Measurements from ENCODE around the gene TCF19. TPM values are rescaled to one million over a fixed set of nuclear protein-coding genes. Genes with fewer than 3 reads are reported as not detected.

The TCF19 gene
- total RNA-seq, 2 experiments from 2014 or later, result 56.7 to 61.6 TPM

- DNase-seq (ENCODE audit: low spot score), result no peak
- no peaks in the 10 kb centered on the region for H3K36me3 ChIP-seq (ENCODE audit: insufficient read depth, low read length)
- no peak for TF ChIP-seq CTCF (conservative IDR thresholded peaks at IDR 0.05; ENCODE audit: low read length)
- TF ChIP-seq EZH2phosphoT487 (IDR thresholded peaks at IDR 0.05; ENCODE audit: borderline replicate concordance, low read depth, low read length), result no peak
- intact Hi-C loops (cut with micrococcal nuclease; ENCODE audit: unreplicated experiment), result no loop called here
- H2AFZ ChIP-seq (ENCODE audit: low read length), result no peak overlapping the region
- no peaks in the 10 kb centered on the region for H3K4me1 ChIP-seq (ENCODE audit: insufficient read depth, low read length, poor library complexity, severe bottlenecking)
- H3K4me3 ChIP-seq (ENCODE audit: low read depth, low read length, poor library complexity, severe bottlenecking), result no peak overlapping the region
- no peak overlapping the region for H3K4me2 ChIP-seq (ENCODE audit: low read length)
- CTCF ChIA-PET (ENCODE audit: unreplicated experiment), result no interaction called here
- no peaks in the 10 kb centered on the region for H3K9me2 ChIP-seq (ENCODE audit: insufficient read depth, low read length)
- BruUV-seq (replicated peaks), result no TSS peak
- H3K9me3 ChIP-seq (ENCODE audit: low read length), result no peaks in the 10 kb centered on the region
- H3K79me2 ChIP-seq (ENCODE audit: insufficient read depth, low read depth, low read length), result no peaks in the 10 kb centered on the region
- POLR2A ChIA-PET, result interaction anchor here (0.7 kb wide), 2 partner anchors 16 to 459 kb away, joined by 3 read pairs; partner anchors contain the start of gene TNF
- no peak overlapping the region for H3K27ac ChIP-seq (ENCODE audit: low read depth, low read length, poor library complexity, severe bottlenecking)
- no peaks in the 10 kb centered on the region for H4K20me1 ChIP-seq (ENCODE audit: insufficient read depth, low read length)
Measured at GRCh38 chr6:31115941-31116560, 42.3 kb upstream of the TCF19 start.

- no peaks in the 10 kb centered on the region for H3K4me1 ChIP-seq (ENCODE audit: insufficient read depth, low read length, poor library complexity, severe bottlenecking)
- no peak overlapping the region for H3K27ac ChIP-seq (ENCODE audit: low read depth, low read length, poor library complexity, severe bottlenecking)
- H3K4me2 ChIP-seq (ENCODE audit: low read length), result no peak overlapping the region
- BruUV-seq (replicated peaks), result no TSS peak
- H3K9me2 ChIP-seq (ENCODE audit: insufficient read depth, low read length), result no peaks in the 10 kb centered on the region
- ChIA-PET CTCF (ENCODE audit: unreplicated experiment) (no interaction called here), POLR2A (no interaction called here)
- H3K36me3 ChIP-seq (ENCODE audit: insufficient read depth, low read length), result no peaks in the 10 kb centered on the region
- TF ChIP-seq CTCF (conservative IDR thresholded peaks at IDR 0.05; ENCODE audit: low read length) (no peak), EZH2phosphoT487 (IDR thresholded peaks at IDR 0.05; ENCODE audit: borderline replicate concordance, low read depth, low read length) (no peak)
- intact Hi-C loops (cut with micrococcal nuclease; ENCODE audit: unreplicated experiment), result no loop called here
- no peak for DNase-seq (ENCODE audit: low spot score)
- H4K20me1 ChIP-seq (ENCODE audit: insufficient read depth, low read length), result no peaks in the 10 kb centered on the region
- no peak overlapping the region for H2AFZ ChIP-seq (ENCODE audit: low read length)
- no peaks in the 10 kb centered on the region for H3K9me3 ChIP-seq (ENCODE audit: low read length)
- no peak overlapping the region for H3K4me3 ChIP-seq (ENCODE audit: low read depth, low read length, poor library complexity, severe bottlenecking)
- no peaks in the 10 kb centered on the region for H3K79me2 ChIP-seq (ENCODE audit: insufficient read depth, low read depth, low read length)
Measured at GRCh38 chr6:31116661-31117385, 41.6 kb upstream of the TCF19 start.

GRCh38 chr6:31118178-31118577 is 40.2 kb upstream of the TCF19 start:
- intact Hi-C loops (cut with micrococcal nuclease; ENCODE audit: unreplicated experiment), result no loop called here
- BruUV-seq (replicated peaks), result no TSS peak
- POLR2A ChIA-PET, result no interaction called here

More at GRCh38 chr6:31118178-31118577, 40.2 kb upstream of the TCF19 start:
- CTCF ChIA-PET (ENCODE audit: unreplicated experiment), result no interaction called here
- Histone ChIP-seq H3K4me1 (ENCODE audit: insufficient read depth, low read length, poor library complexity, severe bottlenecking) (no peaks in the 10 kb centered on the region), H4K20me1 (ENCODE audit: insufficient read depth, low read length) (no peaks in the 10 kb centered on the region), H3K4me2 (ENCODE audit: low read length) (no peak overlapping the region), H2AFZ (ENCODE audit: low read length) (no peak overlapping the region), H3K79me2 (ENCODE audit: insufficient read depth, low read depth, low read length) (no peaks in the 10 kb centered on the region), H3K4me3 (ENCODE audit: low read depth, low read length, poor library complexity, severe bottlenecking) (no peak overlapping the region), H3K9me2 (ENCODE audit: insufficient read depth, low read length) (no peaks in the 10 kb centered on the region), H3K9me3 (ENCODE audit: low read length) (no peaks in the 10 kb centered on the region), H3K36me3 (ENCODE audit: insufficient read depth, low read length) (no peaks in the 10 kb centered on the region), H3K27ac (ENCODE audit: low read depth, low read length, poor library complexity, severe bottlenecking) (no peak overlapping the region)
- no peak for DNase-seq (ENCODE audit: low spot score)
- TF ChIP-seq EZH2phosphoT487 (IDR thresholded peaks at IDR 0.05; ENCODE audit: borderline replicate concordance, low read depth, low read length) (no peak), CTCF (conservative IDR thresholded peaks at IDR 0.05; ENCODE audit: low read length) (no peak)

Measured in OCI-LY7 (cell line).